Upper lobe of right lung (tissue), 1 donor: ENCODE measurements around the gene RUNDC3A. TPM values are rescaled to one million over a fixed set of nuclear protein-coding genes. Genes with fewer than 3 reads are reported as not detected.

ENCODE experiments used
- ATAC-seq: fragments of 200-7000 bp; cut with Tn5 transposase; one replicate; pipeline ENCODE4 v1.9.1; 2020; ENCODE audit warnings: mild to moderate bottlenecking, moderate library complexity
- DNase-seq: peaks from one replicate; pipeline ENCODE4 v3.0.0-alpha.2; 2020
- H3K27ac ChIP-seq: fragments of 200-600 bp; one replicate; pipeline ENCODE4 v1.8.0; 2022
- H3K27me3 ChIP-seq: fragments of 200-600 bp; one replicate; pipeline ENCODE4 v1.8.0; 2022; ENCODE audit warnings: mild to moderate bottlenecking
- H3K36me3 ChIP-seq: fragments of 200-600 bp; one replicate; pipeline ENCODE4 v1.8.0; 2022
- H3K4me1 ChIP-seq: fragments of 200-600 bp; one replicate; pipeline ENCODE4 v1.8.0; 2022
- H3K4me3 ChIP-seq: fragments of 200-600 bp; one replicate; pipeline ENCODE4 v1.8.0; 2022; ENCODE audit warnings: mild to moderate bottlenecking
- H3K9me3 ChIP-seq: fragments of 200-600 bp; one replicate; pipeline ENCODE4 v1.8.0; 2022
- CTCF ChIP-seq: fragments of 200-600 bp; IDR thresholded peaks from one replicate; pipeline ENCODE4 v1.8.0; 2022; ENCODE audit warnings: antibody characterized with exemption
- intact Hi-C: fragments of 100-400 bp; cut with DNase I; formaldehyde crosslinking; loops from one replicate; pipeline ENCODE4 v1.11.0; 2022
- total RNA-seq: library from RNA; stranded (reverse); fragmentation: NEBNext Ultra II Directional; extraction: Animal tissue kit (Norgen Biotek cat#: 25700); gene quantifications from one replicate; pipeline ENCODE4 v1.2.1, GENCODE V29; 2021
- donor health status: DM: no; HTN: yes; CAD: no; lungs with severe emphysema.

Gene RUNDC3A
- total RNA-seq, 1 donor from 2014 or later: 0.32 TPM

DNA sequence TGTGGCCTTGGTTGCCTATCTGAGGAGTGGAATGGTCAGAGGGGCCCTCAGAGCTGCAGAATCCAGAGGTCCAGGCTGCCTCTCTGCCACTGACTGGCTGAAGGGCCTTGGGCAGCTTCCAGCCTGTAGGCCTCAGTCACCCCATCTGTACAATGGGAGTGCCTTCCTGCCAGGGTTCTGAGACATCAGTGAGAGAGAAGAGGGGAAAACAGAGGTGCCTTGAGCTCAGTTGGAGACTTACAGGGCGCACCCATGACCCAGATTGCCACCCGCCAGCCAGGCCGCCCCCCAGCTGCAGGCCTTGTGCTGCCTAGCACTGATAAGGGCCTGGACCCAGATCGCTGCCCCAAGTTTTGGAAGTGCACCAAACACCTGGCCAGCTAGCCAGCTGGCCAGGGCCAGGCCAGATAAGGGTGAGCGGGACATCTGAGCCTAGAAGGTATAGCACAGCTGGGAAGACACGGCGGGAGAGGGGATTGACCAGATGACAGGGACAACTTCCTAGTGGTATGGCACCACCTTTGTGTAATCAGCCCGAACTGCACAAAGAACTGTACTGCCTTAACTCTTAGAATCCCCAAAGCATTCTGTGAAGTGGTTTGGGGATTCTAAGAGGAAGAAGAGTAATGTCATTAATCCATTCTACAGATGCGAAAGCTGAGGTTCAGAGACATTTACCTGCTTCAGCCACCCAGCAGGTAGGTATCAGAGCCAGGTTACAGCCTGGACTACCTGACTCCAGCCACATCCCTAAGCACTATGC is 41.8 kb upstream of the RUNDC3A start:
- Histone ChIP-seq H3K27me3 (no peaks in the 10 kb centered on the region), H3K36me3 (no peaks in the 10 kb centered on the region), H3K27ac (no peak overlapping the region), H3K4me1 (no peaks in the 10 kb centered on the region), H3K4me3 (no peak overlapping the region), H3K9me3 (no peaks in the 10 kb centered on the region)
- no peak for ATAC-seq
- DNase-seq: no peak
- intact Hi-C loops: no loop called here
- TF ChIP-seq CTCF: no peak

DNA sequence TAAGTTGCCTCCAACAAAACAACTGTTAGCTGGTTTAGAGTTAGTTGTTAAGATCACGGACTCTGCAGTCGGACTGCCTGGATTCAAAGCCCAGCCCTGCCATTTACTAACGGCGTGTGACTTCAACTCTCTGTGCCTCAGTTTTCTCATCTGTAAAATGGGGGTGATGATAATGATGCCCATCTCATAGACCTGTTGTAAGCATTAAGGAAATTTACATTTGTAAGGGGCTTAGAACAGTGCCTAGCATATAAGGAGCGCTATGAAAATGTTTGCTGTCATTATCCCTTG is 41.3 kb upstream of the RUNDC3A start:
- no peaks in the 10 kb centered on the region for H3K27me3 ChIP-seq
- H3K4me3 ChIP-seq: no peak overlapping the region
- H3K4me1 ChIP-seq: no peaks in the 10 kb centered on the region
- TF ChIP-seq CTCF: no peak
- DNase-seq: no peak
- H3K27ac ChIP-seq: no peak overlapping the region
- H3K36me3 ChIP-seq: no peaks in the 10 kb centered on the region
- no peak for ATAC-seq
- H3K9me3 ChIP-seq: no peaks in the 10 kb centered on the region
- intact Hi-C loops: no loop called here

- Histone ChIP-seq H3K27ac (no peak within 1 kb of the TSS), H3K36me3 (no peaks in the 10 kb centered on the region), H3K4me1 (peaks cover 4% of the 10 kb centered on the region), H3K9me3 (no peaks in the 10 kb centered on the region), H3K4me3 (no peak within 1 kb of the TSS), H3K27me3 (no peaks in the 10 kb centered on the region)
- ATAC-seq (no peak), DNase-seq (no peak)
- TF ChIP-seq CTCF: no peak
- intact Hi-C loops: no loop called here
These were observed 40.4 kb upstream of the RUNDC3A start, which contains the start of gene SLC4A1 for GRCh38 chr17:44267818-44268490. Gene SLC4A1, minus strand, starts transcription at chr17:44268135. Its CDS starts 5,269 bp downstream, at chr17:44262866.

DNA sequence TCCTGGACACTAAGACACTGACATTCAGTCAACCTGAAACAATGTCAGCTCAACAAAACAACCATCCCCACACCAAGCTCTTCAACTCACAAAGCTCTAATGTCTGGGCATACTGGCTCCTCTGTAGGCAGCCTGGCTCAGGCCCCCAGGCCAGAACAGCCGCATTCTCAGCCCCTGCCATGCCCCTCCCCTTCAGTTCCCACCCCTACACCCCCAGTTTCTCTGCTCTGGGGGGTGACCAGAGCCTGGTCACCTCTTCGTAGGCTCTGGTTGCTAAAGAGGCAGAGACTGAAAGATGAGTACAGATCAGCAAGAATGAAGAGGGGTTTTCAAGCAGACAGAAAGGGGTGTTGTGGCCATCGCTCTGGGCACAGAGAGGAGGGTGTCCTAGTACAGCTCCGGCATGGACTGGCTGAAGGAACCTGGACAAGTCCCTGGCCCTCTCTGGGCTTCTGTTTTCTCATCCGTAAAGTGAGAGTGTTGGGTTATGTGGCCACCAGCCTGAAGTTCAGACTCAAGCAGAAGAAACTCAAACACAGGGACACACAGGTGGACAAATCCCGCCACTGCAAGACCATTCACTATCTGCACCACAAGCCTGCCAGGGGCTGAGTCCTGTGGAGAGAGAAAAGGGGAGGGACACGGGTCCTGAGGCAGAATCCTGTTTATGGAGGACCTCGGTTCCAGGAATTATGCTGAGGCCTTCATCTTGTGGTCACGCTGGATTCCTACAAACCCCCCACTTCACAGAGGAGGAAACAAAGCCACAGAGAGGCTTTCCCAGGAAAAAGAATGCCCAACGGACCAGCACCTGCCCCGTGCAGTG is 39.5 kb upstream of the RUNDC3A start:
- no peaks in the 10 kb centered on the region for H3K27me3 ChIP-seq
- intact Hi-C loops: no loop called here
- no peaks in the 10 kb centered on the region for H3K36me3 ChIP-seq
- peaks cover 4% of the 10 kb centered on the region for H3K4me1 ChIP-seq
- DNase-seq (no peak), ATAC-seq (no peak)
- H3K27ac ChIP-seq: no peak overlapping the region
- no peak overlapping the region for H3K4me3 ChIP-seq
- TF ChIP-seq CTCF: no peak
- no peaks in the 10 kb centered on the region for H3K9me3 ChIP-seq

DNA sequence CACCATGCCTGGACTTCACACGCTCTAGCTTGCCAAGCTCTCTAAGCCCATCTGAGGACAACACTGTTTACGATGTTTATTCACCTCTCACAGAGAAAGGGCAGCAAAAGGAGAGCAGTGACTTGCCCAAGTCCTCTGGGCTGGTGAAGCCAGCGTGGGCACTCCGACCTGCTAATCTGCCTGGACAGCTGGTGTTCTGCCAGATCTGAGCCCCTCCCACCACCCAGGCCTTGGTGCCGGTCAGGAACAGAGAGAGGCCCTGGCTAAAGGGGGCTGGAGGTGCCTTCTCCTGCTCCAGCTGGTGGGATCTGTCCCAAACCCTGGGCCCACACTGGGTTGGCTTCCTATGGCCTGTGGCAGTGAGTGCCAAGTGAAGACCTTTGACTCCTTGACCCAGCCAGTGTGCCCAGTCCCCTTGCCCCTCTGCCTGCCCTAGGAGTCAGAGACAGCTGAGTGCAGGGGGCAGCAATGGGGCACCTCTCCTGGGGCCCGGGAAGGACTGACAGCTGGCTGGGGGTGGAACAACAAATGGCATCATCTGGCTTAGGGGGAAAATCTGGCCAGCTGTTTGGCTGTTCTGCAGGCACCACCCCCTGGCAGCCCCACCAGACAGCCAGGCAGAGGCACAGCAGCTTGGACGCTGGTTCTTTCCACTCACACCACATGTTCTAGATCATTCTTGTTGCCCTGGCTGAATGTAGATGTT is 38.7 kb upstream of the RUNDC3A start:
- no peak for DNase-seq
- H3K9me3 ChIP-seq: no peaks in the 10 kb centered on the region

More for the DNA sequence above, 38.7 kb upstream of the RUNDC3A start:
- intact Hi-C loops: no loop called here
- no peak for TF ChIP-seq CTCF
- H3K27me3 ChIP-seq: no peaks in the 10 kb centered on the region
- no peak overlapping the region for H3K4me3 ChIP-seq
- peaks cover 4% of the 10 kb centered on the region for H3K4me1 ChIP-seq
- H3K36me3 ChIP-seq: no peaks in the 10 kb centered on the region
- no peak overlapping the region for H3K27ac ChIP-seq
- ATAC-seq: no peak
